HEK293 (cell line): ENCODE data around the gene AXIN1.

Source experiments
- BCL11A ChIP-seq: fragments of 450-650 bp; formaldehyde crosslinking; IDR thresholded peaks from 2 replicates; pipeline ENCODE4 v1.5.1; 2016; ENCODE audit warnings: low read depth, missing biosample characterization, missing genetic modification characterization
- CTCF ChIP-seq: fragments of 450-650 bp; formaldehyde crosslinking; IDR thresholded peaks from 2 replicates; pipeline ENCODE4 v1.5.1; 2016; ENCODE audit warnings: missing biosample characterization, missing genetic modification characterization
- KLF16 ChIP-seq: fragments of 450-650 bp; formaldehyde crosslinking; IDR thresholded peaks from 2 replicates; pipeline ENCODE4 v1.5.1; 2017; ENCODE audit warnings: missing biosample characterization, missing genetic modification characterization
- PBX3 ChIP-seq: sonication (generic); formaldehyde crosslinking; IDR thresholded peaks from 2 replicates; pipeline ENCODE4 v1.8.1; 2022; ENCODE audit warnings: mild to moderate bottlenecking, moderate library complexity, missing genetic modification reagents
- SP2 ChIP-seq: fragments of 450-650 bp; formaldehyde crosslinking; IDR thresholded peaks from 2 replicates; pipeline ENCODE4 v1.5.1; 2016; ENCODE audit warnings: missing biosample characterization, missing genetic modification characterization
- ZNF202 ChIP-seq: fragments of 450-650 bp; formaldehyde crosslinking; IDR thresholded peaks from 2 replicates; pipeline ENCODE4 v1.5.1; 2016; ENCODE audit warnings: missing biosample characterization, missing genetic modification characterization, borderline replicate concordance
- ZNF280D ChIP-seq: fragments of 450-650 bp; formaldehyde crosslinking; IDR thresholded peaks from 2 replicates; pipeline ENCODE4 v1.5.1; 2016; ENCODE audit warnings: missing biosample characterization, missing genetic modification characterization
- ZNF76 ChIP-seq: fragments of 450-650 bp; formaldehyde crosslinking; IDR thresholded peaks from 2 replicates; pipeline ENCODE4; 2016; ENCODE audit warnings: low read depth, missing biosample characterization, missing genetic modification characterization, borderline replicate concordance

- no peak for TF ChIP-seq ZNF280D
- no peak for TF ChIP-seq PBX3
- no peak for TF ChIP-seq ZNF76 (tag by site-specific recombination)
- TF ChIP-seq ZNF202: no peak
- TF ChIP-seq BCL11A (tag by site-specific recombination): no peak
- no peak for TF ChIP-seq CTCF
- no peak for TF ChIP-seq SP2 (tag by site-specific recombination)
- no peak for TF ChIP-seq KLF16
Observed at GRCh38 chr16:356741-357140, 4.2 kb upstream of the AXIN1 start.
